ENCODE results near the gene SEC14L3.

GRCh38 chr22:30432520-30432919 lies 39.3 kb downstream of the SEC14L3 start:
- no peak for TF ChIP-seq POLR2AphosphoS5 (IDR thresholded peaks at IDR 0.05; ENCODE audit: low read depth, low read length)
- no peak for TF ChIP-seq CTCF (IDR thresholded peaks at IDR 0.05)
- TF ChIP-seq YY1 (IDR thresholded peaks at IDR 0.05; ENCODE audit: low read depth): no peak
- no peak for TF ChIP-seq NFIC (IDR thresholded peaks at IDR 0.05; ENCODE audit: borderline replicate concordance)

All from SK-N-SH (cell line).